ENCODE data around the gene KNCN.

KNCN gene

DNA sequence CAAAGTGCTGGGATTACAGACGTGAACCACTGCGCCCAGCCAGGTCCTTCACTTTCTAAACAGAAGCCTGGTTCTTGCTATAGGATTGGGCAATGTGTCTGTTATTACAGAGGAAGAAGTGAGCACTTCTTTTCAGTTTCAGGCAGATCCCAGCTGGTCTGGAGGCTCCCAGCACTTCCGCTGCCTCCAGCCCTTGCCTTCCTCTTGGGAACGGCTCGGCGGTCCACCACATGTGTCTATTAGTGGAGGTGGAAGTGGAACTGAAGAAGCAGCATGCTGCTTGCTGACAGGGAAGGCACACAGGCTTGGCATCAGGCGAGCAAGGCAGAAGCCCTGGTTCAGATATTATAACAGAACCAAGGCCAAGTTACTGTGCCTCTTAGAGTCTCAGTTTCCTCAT, 35.6 kb upstream of the KNCN start:
- Histone ChIP-seq H3K9ac (ENCODE audit: low read length) (no peak overlapping the region), H4K20me1 (ENCODE audit: insufficient read depth, low read length) (no peaks in the 10 kb centered on the region), H3K4me1 (ENCODE audit: low read length) (peaks cover 9% of the 10 kb centered on the region), H3F3A (ENCODE audit: insufficient read depth, low read length) (no peaks in the 10 kb centered on the region), H3K9me3 (replicated peaks; ENCODE audit: insufficient read depth, low read length) (no peaks in the 10 kb centered on the region), H3K27me3 (replicated peaks; ENCODE audit: insufficient read depth, low read length) (no peaks in the 10 kb centered on the region), H3K36me3 (replicated peaks; ENCODE audit: insufficient read depth, low read length) (no peaks in the 10 kb centered on the region), H3K27ac (ENCODE audit: low read length) (no peak overlapping the region), H3K9me2 (replicated peaks; ENCODE audit: insufficient read depth, low read length) (no peaks in the 10 kb centered on the region), H3K4me2 (ENCODE audit: low read depth, low read length) (no peak overlapping the region), H3K4me3 (ENCODE audit: low read length) (no peak overlapping the region), H3K79me2 (ENCODE audit: low read length) (no peaks in the 10 kb centered on the region), H2AFZ (ENCODE audit: low read length) (no peak overlapping the region)
- no peak for TF ChIP-seq CTCF (IDR thresholded peaks at IDR 0.05; ENCODE audit: low read length)
- no peak for TF ChIP-seq EZH2 (optimal IDR thresholded peaks at IDR 0.05; ENCODE audit: low read depth, low read length)
- no peak for DNase-seq

GRCh38 chr1:46585312-46585938, 34.0 kb upstream of the KNCN start:
- Histone ChIP-seq H3K9me2 (replicated peaks; ENCODE audit: insufficient read depth, low read length) (no peaks in the 10 kb centered on the region), H3K4me3 (ENCODE audit: low read length) (no peak overlapping the region), H3K36me3 (replicated peaks; ENCODE audit: insufficient read depth, low read length) (no peaks in the 10 kb centered on the region), H3K9ac (ENCODE audit: low read length) (no peak overlapping the region), H2AFZ (ENCODE audit: low read length) (no peak overlapping the region), H3K4me1 (ENCODE audit: low read length) (no peaks in the 10 kb centered on the region), H3K27me3 (replicated peaks; ENCODE audit: insufficient read depth, low read length) (no peaks in the 10 kb centered on the region), H3K4me2 (ENCODE audit: low read depth, low read length) (no peak overlapping the region), H3K27ac (ENCODE audit: low read length) (no peak overlapping the region), H4K20me1 (ENCODE audit: insufficient read depth, low read length) (no peaks in the 10 kb centered on the region), H3F3A (ENCODE audit: insufficient read depth, low read length) (no peaks in the 10 kb centered on the region), H3K9me3 (replicated peaks; ENCODE audit: insufficient read depth, low read length) (no peaks in the 10 kb centered on the region), H3K79me2 (ENCODE audit: low read length) (no peaks in the 10 kb centered on the region)
- TF ChIP-seq EZH2phosphoT487 (IDR thresholded peaks at IDR 0.05; ENCODE audit: low read length): no peak
- TF ChIP-seq EZH2 (optimal IDR thresholded peaks at IDR 0.05; ENCODE audit: low read depth, low read length): no peak
- TF ChIP-seq CTCF (IDR thresholded peaks at IDR 0.05; ENCODE audit: low read length): no peak
- DNase-seq: no peak

DNA sequence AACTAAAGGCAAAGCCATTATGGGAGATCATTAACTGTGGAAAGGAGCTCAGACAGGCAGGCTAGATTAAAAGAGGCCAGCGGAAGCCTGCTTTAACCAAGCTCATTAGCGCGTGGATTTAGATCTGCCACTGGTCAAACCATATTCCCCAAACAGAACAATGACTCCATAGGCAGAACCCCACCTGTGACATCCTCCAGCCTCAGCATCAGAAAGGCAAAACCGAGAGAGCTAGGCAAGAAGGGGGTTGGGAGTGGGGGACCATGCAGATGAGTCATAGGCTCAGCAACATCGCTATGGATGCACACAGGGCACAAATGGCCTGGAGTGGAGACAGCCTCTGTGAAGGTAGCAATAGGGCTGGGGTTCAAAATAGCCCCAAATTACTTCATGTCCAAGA, 32.0 kb upstream of the KNCN start:
- H3K4me2 ChIP-seq (ENCODE audit: low read depth, low read length): no peak overlapping the region
- no peaks in the 10 kb centered on the region for H3K9me2 ChIP-seq (replicated peaks; ENCODE audit: insufficient read depth, low read length)
- no peaks in the 10 kb centered on the region for H3K79me2 ChIP-seq (ENCODE audit: low read length)
- no peak overlapping the region for H3K27ac ChIP-seq (ENCODE audit: low read length)
- H3K27me3 ChIP-seq (replicated peaks; ENCODE audit: insufficient read depth, low read length): no peaks in the 10 kb centered on the region
- H3K4me1 ChIP-seq (ENCODE audit: low read length): no peaks in the 10 kb centered on the region
- DNase-seq: no peak
- TF ChIP-seq EZH2 (optimal IDR thresholded peaks at IDR 0.05; ENCODE audit: low read depth, low read length) (no peak), CTCF (IDR thresholded peaks at IDR 0.05; ENCODE audit: low read length) (no peak), EZH2phosphoT487 (IDR thresholded peaks at IDR 0.05; ENCODE audit: low read length) (no peak)
- H4K20me1 ChIP-seq (ENCODE audit: insufficient read depth, low read length): no peaks in the 10 kb centered on the region
- no peak overlapping the region for H3K9ac ChIP-seq (ENCODE audit: low read length)
- no peaks in the 10 kb centered on the region for H3F3A ChIP-seq (ENCODE audit: insufficient read depth, low read length)
- H2AFZ ChIP-seq (ENCODE audit: low read length): no peak overlapping the region
- no peak overlapping the region for H3K4me3 ChIP-seq (ENCODE audit: low read length)
- no peaks in the 10 kb centered on the region for H3K9me3 ChIP-seq (replicated peaks; ENCODE audit: insufficient read depth, low read length)
- no peaks in the 10 kb centered on the region for H3K36me3 ChIP-seq (replicated peaks; ENCODE audit: insufficient read depth, low read length)
